ENCODE results near the gene SLC31A2.

- TF ChIP-seq CTCF (IDR thresholded peaks at IDR 0.05), result no peak
- TF ChIP-seq POLR2A (IDR thresholded peaks at IDR 0.05), result no peak
Measured at GRCh38 chr9:113187929-113188595, 37.3 kb downstream of the SLC31A2 start.
